Activated naive CD4-positive, alpha-beta T cell treated with anti-CD3 and anti-CD28 coated beads, Interleukin-2, amount 10 ng/mL, durations not matched to agents 7 days and 5 days (primary cell): ENCODE results near the gene PEAR1.
A peak's percentile ranks its signal among the peaks of the same experiment; 100 is the strongest.

ENCODE experiments used
- CTCF ChIA-PET: fragments of 350-600 bp; sonication (Branson Sonifier 250); formaldehyde crosslinking; loops from one replicate; lab custom pipeline; 2021; ENCODE audit warnings: antibody characterized with exemption; lab: Charles Lee
- DNase-seq: peaks from one replicate; pipeline ENCODE4 v3.0.0-alpha.2; 2020
- H3K27ac Mint-ChIP-seq: one replicate; pipeline ENCODE4 v1.8.0; 2021; ENCODE audit warnings: mild to moderate bottlenecking, moderate library complexity, mixed read lengths
- H3K27me3 Mint-ChIP-seq: one replicate; pipeline ENCODE4 v1.8.0; 2021; ENCODE audit warnings: mild to moderate bottlenecking, mixed read lengths
- H3K36me3 Mint-ChIP-seq: one replicate; pipeline ENCODE4 v1.8.0; 2021; ENCODE audit warnings: mixed read lengths
- H3K4me1 Mint-ChIP-seq: one replicate; pipeline ENCODE4 v1.8.0; 2021; ENCODE audit warnings: mixed read lengths
- H3K4me3 Mint-ChIP-seq: one replicate; pipeline ENCODE4 v1.8.0; 2021; ENCODE audit warnings: mild to moderate bottlenecking, moderate library complexity, mixed read lengths
- H3K9me3 Mint-ChIP-seq: one replicate; pipeline ENCODE4 v1.8.0; 2021; ENCODE audit warnings: mixed read lengths

Gene PEAR1

DNA sequence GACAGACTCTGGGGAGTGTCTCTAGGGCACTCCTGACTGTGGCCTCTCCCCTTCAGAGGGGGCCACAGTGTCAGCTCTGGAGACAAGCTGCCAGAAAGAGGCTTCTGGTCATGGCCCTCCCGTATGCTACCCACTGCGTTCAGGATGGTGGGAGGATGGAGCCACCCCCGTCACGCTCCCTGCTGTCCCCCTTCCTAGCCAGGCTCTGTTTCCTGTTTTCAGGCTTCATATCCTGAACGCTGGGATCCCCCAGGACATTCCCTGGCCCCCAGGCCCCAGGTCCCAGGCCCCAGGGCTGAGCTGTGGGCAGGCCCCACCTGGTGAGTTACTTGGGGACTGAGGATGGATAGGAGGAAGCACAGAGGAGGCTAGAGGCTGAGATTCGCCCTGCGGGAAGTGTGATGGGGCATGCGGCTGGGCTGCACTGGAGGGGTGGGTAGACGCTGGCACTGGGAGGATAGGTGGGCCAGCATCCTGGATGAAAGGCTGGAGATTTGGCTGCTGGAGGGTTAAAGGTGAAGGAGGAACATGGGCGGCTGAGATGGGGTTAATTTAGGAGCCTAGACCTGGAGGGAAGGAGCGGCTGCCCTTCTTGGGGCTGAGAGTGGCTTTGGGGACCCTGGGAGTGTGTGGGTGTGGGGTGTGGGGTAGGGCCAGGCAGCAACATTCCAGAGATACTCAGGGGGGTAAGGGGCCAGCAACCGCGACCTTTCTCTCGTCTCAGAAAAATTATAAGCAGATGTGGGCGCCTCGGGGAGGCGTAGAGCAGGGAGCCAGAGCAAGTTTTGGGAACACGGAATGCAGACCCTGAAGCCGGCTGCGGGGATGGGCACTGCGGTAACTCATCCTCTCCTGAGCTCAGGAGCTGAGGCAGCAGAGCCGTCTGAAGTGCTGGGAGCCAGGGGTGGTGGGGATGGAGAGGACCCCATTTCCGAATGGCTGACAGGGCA, 8.7 kb downstream of the PEAR1 start:
- Mint-ChIP-seq H3K27ac (peak overlapping the region; percentile 43), H3K27me3 (peaks cover 80% of the 10 kb centered on the region), H3K36me3 (no peaks in the 10 kb centered on the region), H3K4me1 (peaks cover 16% of the 10 kb centered on the region), H3K4me3 (no peak overlapping the region), H3K9me3 (no peaks in the 10 kb centered on the region)
- CTCF ChIA-PET = interaction anchor here (0.8 to 4.5 kb wide), 4 partner anchors 8 to 26 kb away, joined by 3 to 31 read pairs (median 3); no protein-coding TSS in a partner anchor
- DNase-seq = no peak

DNA sequence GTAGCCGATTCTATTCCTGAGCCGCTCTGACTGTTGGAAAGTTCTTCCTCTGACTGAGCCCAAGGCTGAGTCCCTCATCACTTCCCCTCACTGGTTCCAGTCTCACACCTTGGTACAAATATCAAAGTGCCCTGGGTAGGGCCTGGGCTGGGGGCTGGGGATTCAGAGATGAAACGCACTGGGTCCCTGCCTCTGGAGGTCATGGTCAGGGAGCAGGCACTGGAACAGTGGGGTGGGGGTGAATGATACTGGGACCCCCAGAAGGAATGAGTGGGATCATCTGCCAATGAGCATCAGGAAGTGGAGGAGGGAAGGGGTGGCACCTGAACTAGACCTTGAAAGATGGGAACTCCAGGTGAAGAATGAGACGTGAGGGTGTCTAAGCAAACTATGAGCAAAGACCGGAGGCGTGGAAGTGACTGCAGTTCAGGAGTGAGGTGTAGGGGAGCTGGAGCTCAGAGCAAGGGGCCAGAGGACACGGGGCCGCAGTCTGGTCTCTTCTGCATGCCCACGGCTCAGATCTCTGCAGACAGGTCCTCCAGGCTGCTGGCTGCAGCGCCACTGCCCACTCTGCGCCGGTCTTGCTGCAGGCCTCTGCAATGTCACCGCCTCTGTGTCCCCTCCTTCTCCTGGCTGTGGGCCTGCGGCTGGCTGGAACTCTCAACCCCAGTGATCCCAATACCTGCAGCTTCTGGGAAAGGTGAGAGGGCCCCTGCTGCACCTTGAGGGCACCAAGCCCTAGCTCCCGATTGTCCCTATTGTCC, 10.0 kb downstream of the PEAR1 start:
- CTCF ChIA-PET = no interaction called here
- Mint-ChIP-seq H3K27ac (no peak overlapping the region), H3K4me1 (peaks cover 3% of the 10 kb centered on the region), H3K4me3 (no peak overlapping the region), H3K27me3 (peaks cover 73% of the 10 kb centered on the region), H3K36me3 (no peaks in the 10 kb centered on the region), H3K9me3 (no peaks in the 10 kb centered on the region)
- no peak for DNase-seq

DNA sequence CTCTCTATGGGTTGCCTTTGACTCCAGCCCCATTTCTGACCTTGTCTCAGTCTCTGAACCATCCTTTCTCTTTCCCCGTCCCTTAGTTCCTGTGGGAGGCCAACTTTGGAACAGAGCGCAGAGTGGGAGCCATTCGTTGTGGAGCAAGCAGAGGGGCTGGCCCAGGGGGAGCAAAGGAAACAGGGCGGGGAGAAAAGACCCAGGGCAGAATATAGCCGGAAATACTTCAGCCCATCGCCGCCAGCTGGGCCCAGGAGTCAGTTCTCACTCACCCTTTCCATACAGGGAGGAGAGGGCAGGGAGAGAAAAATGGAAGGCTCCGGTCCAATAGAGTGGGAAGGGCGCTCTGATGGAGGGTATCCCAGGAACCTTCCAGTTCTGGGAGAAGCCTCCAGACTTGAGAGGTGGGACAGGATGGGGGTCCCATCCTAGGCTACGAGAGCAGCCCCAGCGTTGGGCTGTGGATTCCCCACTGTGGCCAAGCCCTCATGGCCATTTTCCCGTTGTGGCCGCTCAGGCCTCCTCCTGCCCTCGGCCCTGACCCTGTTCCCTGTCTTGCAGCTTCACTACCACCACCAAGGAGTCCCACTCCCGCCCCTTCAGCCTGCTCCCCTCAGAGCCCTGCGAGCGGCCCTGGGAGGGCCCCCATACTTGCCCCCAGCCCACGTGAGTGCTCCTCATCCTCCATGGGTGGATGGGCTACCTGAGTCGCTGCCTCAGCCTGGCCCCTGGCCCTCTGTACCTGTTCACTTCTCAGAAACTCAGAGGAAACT, 10.9 kb downstream of the PEAR1 start:
- Mint-ChIP-seq H3K4me1 (no peaks in the 10 kb centered on the region), H3K36me3 (no peaks in the 10 kb centered on the region), H3K27me3 (peaks cover 68% of the 10 kb centered on the region), H3K4me3 (no peak overlapping the region), H3K27ac (no peak overlapping the region), H3K9me3 (no peaks in the 10 kb centered on the region)
- CTCF ChIA-PET = no interaction called here
- no peak for DNase-seq

DNA sequence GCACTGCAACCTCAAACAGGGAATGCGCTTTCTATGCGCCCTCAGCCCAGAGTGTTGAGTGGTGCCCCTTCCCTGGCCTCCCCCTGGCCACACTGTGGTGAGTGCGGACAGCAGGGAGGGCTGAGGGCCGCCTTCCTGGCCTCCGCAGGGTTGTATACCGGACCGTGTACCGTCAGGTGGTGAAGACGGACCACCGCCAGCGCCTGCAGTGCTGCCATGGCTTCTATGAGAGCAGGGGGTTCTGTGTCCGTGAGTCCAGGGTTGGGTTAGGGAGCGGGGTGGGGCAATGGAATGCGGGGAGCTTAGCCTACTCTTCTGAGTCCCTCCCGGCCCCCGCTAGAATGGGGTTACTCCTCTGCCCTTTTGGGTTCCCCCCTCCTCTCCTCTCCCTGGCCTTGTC, 11.7 kb downstream of the PEAR1 start:
- no peak overlapping the region for H3K27ac Mint-ChIP-seq
- CTCF ChIA-PET = no interaction called here
- no peaks in the 10 kb centered on the region for H3K9me3 Mint-ChIP-seq
- no peaks in the 10 kb centered on the region for H3K4me1 Mint-ChIP-seq
- H3K27me3 Mint-ChIP-seq = peaks cover 64% of the 10 kb centered on the region
- H3K4me3 Mint-ChIP-seq = no peak overlapping the region
- H3K36me3 Mint-ChIP-seq = no peaks in the 10 kb centered on the region
- DNase-seq = no peak

DNA sequence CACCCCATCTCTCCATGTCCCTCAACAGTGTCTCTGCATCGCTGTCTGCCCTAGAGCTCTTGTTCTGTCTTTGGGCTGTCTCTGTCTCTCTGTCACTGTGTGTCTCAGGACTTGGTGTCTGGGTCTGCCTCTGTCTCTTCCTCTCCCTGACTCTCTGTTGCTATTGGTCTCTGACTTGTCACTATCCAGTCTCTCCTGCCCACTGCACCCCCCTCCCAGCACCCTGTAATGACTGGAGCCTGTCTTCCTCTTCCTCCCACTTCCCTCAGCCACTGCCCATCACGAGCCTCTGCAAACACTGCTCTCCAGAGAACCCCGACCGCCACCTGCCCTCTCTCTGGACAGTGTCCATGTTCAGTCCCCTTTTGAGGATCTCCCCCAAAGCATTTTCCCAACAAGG, 12.1 kb downstream of the PEAR1 start:
- CTCF ChIA-PET = no interaction called here
- Mint-ChIP-seq H3K4me3 (no peak overlapping the region), H3K27ac (no peak overlapping the region), H3K27me3 (peaks cover 64% of the 10 kb centered on the region), H3K9me3 (no peaks in the 10 kb centered on the region), H3K4me1 (no peaks in the 10 kb centered on the region), H3K36me3 (no peaks in the 10 kb centered on the region)
- no peak for DNase-seq

DNA sequence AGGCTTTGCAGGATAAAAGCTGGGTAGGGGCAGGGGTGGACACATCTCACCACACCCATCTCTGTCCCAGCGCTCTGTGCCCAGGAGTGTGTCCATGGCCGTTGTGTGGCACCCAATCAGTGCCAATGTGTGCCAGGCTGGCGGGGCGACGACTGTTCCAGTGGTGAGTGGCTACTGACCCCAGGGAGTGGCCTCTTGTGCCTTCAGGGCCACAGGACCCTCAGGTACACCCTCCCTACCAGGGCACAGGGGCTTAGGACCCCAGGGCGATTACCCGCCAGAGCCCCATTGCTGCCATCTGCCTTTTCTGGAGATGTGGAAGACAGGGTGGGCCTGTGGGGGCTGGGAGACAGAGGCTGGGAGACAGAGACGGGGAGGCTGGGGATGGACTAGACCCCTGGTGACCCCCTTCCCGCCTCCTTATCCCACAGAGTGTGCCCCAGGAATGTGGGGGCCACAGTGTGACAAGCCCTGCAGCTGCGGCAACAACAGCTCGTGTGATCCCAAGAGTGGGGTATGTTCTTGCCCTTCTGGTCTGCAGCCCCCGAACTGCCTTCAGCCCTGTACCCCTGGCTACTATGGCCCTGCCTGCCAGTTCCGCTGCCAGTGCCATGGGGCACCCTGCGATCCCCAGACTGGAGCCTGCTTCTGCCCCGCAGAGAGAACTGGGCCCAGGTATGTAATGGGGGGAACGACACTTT, 12.8 kb downstream of the PEAR1 start:
- H3K9me3 Mint-ChIP-seq = no peaks in the 10 kb centered on the region
- H3K27me3 Mint-ChIP-seq = peaks cover 63% of the 10 kb centered on the region
- no peaks in the 10 kb centered on the region for H3K36me3 Mint-ChIP-seq

DNA sequence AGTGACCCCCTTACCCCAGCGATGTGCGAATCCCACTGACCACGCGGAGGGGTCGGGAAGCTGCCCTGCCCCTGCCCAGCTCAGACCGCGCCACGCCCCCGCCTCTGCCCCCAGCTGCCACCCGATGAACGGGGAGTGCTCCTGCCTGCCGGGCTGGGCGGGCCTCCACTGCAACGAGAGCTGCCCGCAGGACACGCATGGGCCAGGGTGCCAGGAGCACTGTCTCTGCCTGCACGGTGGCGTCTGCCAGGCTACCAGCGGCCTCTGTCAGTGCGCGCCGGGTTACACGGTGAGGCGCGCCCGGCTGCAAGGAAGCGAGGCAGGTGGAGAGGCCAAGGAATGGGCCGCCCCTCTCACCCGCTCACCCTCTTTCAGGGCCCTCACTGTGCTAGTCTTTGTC, 15.0 kb downstream of the PEAR1 start:
- Mint-ChIP-seq H3K9me3 (no peaks in the 10 kb centered on the region), H3K27ac (no peak overlapping the region), H3K4me3 (no peak overlapping the region), H3K4me1 (no peaks in the 10 kb centered on the region), H3K27me3 (peaks cover 65% of the 10 kb centered on the region), H3K36me3 (no peaks in the 10 kb centered on the region)
- DNase-seq = no peak
- CTCF ChIA-PET = interaction anchor here (6.3 kb wide), 1 partner anchor 17 kb away, joined by 61 read pairs; no protein-coding TSS in a partner anchor

More for the DNA sequence above, 12.8 kb downstream of the PEAR1 start:
- H3K4me3 Mint-ChIP-seq = no peak overlapping the region
- H3K27ac Mint-ChIP-seq = no peak overlapping the region
- no peaks in the 10 kb centered on the region for H3K4me1 Mint-ChIP-seq
- DNase-seq = no peak
- CTCF ChIA-PET = no interaction called here

DNA sequence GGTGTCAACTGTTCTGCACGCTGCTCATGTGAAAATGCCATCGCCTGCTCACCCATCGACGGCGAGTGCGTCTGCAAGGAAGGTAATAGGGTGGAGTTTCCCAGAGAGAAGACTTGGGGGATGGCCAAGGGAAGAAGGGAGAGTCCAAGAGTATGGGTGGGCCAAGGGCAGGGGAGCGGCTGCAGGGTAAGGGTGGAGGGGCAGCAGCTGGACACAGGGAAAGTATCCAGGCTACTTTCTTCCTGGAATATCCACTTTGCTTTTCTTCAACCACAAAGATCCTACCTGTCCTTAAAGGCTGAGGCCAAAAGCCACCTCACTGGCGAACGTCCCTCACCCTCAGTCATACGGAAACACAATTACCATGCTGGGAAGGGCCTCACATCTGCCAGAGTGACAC, 15.4 kb downstream of the PEAR1 start:
- DNase-seq = no peak
- no peak overlapping the region for H3K4me3 Mint-ChIP-seq
- H3K27me3 Mint-ChIP-seq = peaks cover 63% of the 10 kb centered on the region
- CTCF ChIA-PET = interaction anchor here (0.8 to 6.3 kb wide), 6 partner anchors 17 to 248 kb away, joined by 3 to 61 read pairs (median 4); no protein-coding TSS in a partner anchor
- no peaks in the 10 kb centered on the region for H3K4me1 Mint-ChIP-seq
- H3K36me3 Mint-ChIP-seq = no peaks in the 10 kb centered on the region
- no peak overlapping the region for H3K27ac Mint-ChIP-seq
- no peaks in the 10 kb centered on the region for H3K9me3 Mint-ChIP-seq

DNA sequence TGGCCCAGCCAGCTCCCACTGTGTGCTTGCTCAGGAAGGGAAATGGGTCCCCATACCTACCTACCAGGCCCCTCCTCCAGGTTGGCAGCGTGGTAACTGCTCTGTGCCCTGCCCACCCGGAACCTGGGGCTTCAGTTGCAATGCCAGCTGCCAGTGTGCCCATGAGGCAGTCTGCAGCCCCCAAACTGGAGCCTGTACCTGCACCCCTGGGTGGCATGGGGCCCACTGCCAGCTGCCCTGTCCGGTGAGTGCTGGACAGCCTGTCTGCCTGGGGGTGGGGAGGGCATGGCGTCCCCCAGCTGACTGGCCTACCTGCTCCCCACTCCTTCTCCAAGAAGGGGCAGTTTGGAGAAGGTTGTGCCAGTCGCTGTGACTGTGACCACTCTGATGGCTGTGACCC, 16.2 kb downstream of the PEAR1 start:
- Mint-ChIP-seq H3K4me3 (no peak overlapping the region), H3K36me3 (no peaks in the 10 kb centered on the region), H3K27me3 (peaks cover 63% of the 10 kb centered on the region), H3K9me3 (no peaks in the 10 kb centered on the region), H3K27ac (no peak overlapping the region), H3K4me1 (no peaks in the 10 kb centered on the region)
- CTCF ChIA-PET = interaction anchor here (0.8 to 6.3 kb wide), 6 partner anchors 16 to 247 kb away, joined by 3 to 61 read pairs (median 4); no protein-coding TSS in a partner anchor
- no peak for DNase-seq

DNA sequence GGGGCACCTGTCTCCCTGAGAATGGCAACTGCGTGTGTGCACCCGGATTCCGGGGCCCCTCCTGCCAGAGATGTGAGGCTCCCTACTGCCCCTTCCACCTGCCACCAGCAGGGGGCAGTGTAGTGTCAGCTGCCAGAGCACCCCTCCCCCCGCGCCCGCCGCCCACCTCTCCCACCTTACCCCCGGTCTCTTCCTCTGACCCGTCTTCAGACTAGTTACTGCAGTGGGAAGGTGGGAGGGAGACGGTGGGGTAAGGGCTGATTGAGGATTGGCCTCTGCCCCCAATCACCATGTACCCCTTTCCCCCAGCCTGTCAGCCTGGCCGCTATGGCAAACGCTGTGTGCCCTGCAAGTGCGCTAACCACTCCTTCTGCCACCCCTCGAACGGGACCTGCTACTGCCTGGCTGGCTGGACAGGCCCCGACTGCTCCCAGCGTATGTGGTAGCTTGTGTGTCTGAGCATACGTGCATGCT, 16.8 kb downstream of the PEAR1 start:
- CTCF ChIA-PET = interaction anchor here (0.6 to 6.3 kb wide), 12 partner anchors 9 to 220 kb away, joined by 3 to 61 read pairs (median 4); no protein-coding TSS in a partner anchor
- no peaks in the 10 kb centered on the region for H3K36me3 Mint-ChIP-seq
- no peaks in the 10 kb centered on the region for H3K4me1 Mint-ChIP-seq
- peak overlapping the region; percentile 45 for H3K27ac Mint-ChIP-seq
- DNase-seq = peak; percentile 75
- H3K9me3 Mint-ChIP-seq = no peaks in the 10 kb centered on the region
- H3K4me3 Mint-ChIP-seq = no peak overlapping the region
- peaks cover 69% of the 10 kb centered on the region for H3K27me3 Mint-ChIP-seq

DNA sequence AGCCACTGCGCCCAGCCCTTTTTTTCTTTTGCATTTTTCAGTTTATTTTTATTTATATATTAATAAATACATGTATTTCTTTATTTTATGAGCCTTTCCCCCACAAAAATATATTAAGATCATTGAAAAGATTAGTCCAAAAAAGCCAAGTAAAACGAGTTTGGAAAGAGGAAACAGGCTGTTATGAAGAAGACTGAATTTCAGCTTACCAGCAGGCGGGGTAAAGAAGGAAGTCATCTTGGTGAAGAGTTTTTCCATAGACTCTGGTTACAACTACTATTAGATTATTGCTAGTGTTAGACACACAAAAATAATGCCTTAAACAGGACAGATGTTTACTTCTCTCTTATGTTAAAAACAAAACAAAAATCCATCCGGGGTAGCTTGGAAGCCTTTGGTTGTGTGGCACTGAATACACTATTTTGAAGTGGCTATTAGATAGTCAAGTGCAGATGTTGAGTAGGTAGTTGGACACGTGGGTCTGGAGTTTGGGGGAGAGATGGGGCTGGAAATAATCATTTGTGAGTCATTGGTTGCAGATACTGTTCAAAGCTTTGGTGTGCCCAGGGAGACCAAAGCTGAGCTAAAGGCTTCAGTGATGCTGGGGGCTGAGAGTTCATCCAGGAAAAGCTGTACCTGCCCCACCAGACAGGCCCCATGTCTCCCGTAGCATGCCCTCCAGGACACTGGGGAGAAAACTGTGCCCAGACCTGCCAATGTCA, 18.2 kb downstream of the PEAR1 start:
- no peak overlapping the region for H3K27ac Mint-ChIP-seq
- H3K27me3 Mint-ChIP-seq = peaks cover 67% of the 10 kb centered on the region
- H3K4me1 Mint-ChIP-seq = no peaks in the 10 kb centered on the region
- CTCF ChIA-PET = interaction anchor here (0.8 to 6.3 kb wide), 8 partner anchors 11 to 162 kb away, joined by 3 to 61 read pairs (median 5); partner anchors contain the start of gene INSRR
- H3K9me3 Mint-ChIP-seq = no peaks in the 10 kb centered on the region
- no peak for DNase-seq
- no peak overlapping the region for H3K4me3 Mint-ChIP-seq
- no peaks in the 10 kb centered on the region for H3K36me3 Mint-ChIP-seq

DNA sequence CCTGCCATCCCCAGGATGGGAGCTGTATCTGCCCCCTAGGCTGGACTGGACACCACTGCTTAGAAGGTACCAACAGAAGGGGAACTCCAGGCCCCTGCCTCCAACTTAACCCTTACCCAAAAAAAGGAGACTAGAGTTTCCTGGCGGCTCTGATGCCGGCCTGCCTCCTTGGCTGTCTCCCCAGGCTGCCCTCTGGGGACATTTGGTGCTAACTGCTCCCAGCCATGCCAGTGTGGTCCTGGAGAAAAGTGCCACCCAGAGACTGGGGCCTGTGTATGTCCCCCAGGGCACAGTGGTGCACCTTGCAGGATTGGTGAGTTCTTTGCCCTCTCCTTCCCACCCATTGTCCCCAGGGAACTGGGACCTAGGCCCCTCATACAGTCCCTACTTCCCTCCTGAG, 18.8 kb downstream of the PEAR1 start:
- CTCF ChIA-PET = interaction anchor here (0.8 to 6.3 kb wide), 8 partner anchors 11 to 162 kb away, joined by 3 to 61 read pairs (median 5); no protein-coding TSS in a partner anchor
- Mint-ChIP-seq H3K27me3 (peaks cover 69% of the 10 kb centered on the region), H3K27ac (no peak overlapping the region), H3K36me3 (no peaks in the 10 kb centered on the region), H3K4me3 (no peak overlapping the region), H3K9me3 (no peaks in the 10 kb centered on the region), H3K4me1 (no peaks in the 10 kb centered on the region)
- no peak for DNase-seq
